ENCODE measurements around the gene IL10RA. TPM values are rescaled to one million over a fixed set of nuclear protein-coding genes. Genes with fewer than 3 reads are reported as not detected.

The IL10RA gene
- total RNA-seq, 2 experiments from 2014 or later = 11.3 to 16.1 TPM

- peak; percentile 53 for DNase-seq
- peaks cover 54% of the 10 kb centered on the region for H3K4me1 Mint-ChIP-seq (ENCODE audit: low read depth)
- H3K36me3 Mint-ChIP-seq (ENCODE audit: low read depth) = no peaks in the 10 kb centered on the region
- H3K27ac Mint-ChIP-seq = peak overlapping the region; percentile 16
- H3K27me3 Mint-ChIP-seq (ENCODE audit: low read depth) = no peaks in the 10 kb centered on the region
- H3K4me3 Mint-ChIP-seq = no peak overlapping the region
- H3K9me3 Mint-ChIP-seq = no peaks in the 10 kb centered on the region
- intact Hi-C loops (cut with micrococcal nuclease) = no loop called here
- CTCF ChIA-PET = interaction anchor here (0.6 to 3.2 kb wide), 6 partner anchors 18 to 172 kb away, joined by 3 to 16 read pairs (median 4); no protein-coding TSS in a partner anchor
Observed at GRCh38 chr11:117979481-117980211, 6.5 kb upstream of the IL10RA start.

GRCh38 chr11:117980280-117980679 is 5.9 kb upstream of the IL10RA start:
- no peak overlapping the region for H3K4me3 Mint-ChIP-seq

GRCh38 chr11:117980720-117981119 is 5.5 kb upstream of the IL10RA start:
- Mint-ChIP-seq H3K4me1 (ENCODE audit: low read depth) (peaks cover 55% of the 10 kb centered on the region), H3K36me3 (ENCODE audit: low read depth) (peaks cover 1% of the 10 kb centered on the region)

More at GRCh38 chr11:117980280-117980679, 5.9 kb upstream of the IL10RA start:
- H3K9me3 Mint-ChIP-seq = no peaks in the 10 kb centered on the region
- intact Hi-C loops (cut with micrococcal nuclease) = no loop called here
- CTCF ChIA-PET = interaction anchor here (0.6 to 3.2 kb wide), 4 partner anchors 20 to 73 kb away, joined by 3 to 16 read pairs (median 9); no protein-coding TSS in a partner anchor
- peaks cover 1% of the 10 kb centered on the region for H3K36me3 Mint-ChIP-seq (ENCODE audit: low read depth)
- no peaks in the 10 kb centered on the region for H3K27me3 Mint-ChIP-seq (ENCODE audit: low read depth)
- no peak for DNase-seq
- H3K4me1 Mint-ChIP-seq (ENCODE audit: low read depth) = peaks cover 56% of the 10 kb centered on the region
- H3K27ac Mint-ChIP-seq = peak overlapping the region; percentile 6

GRCh38 chr11:117983163-117983475 is 3.1 kb upstream of the IL10RA start:
- H3K27me3 Mint-ChIP-seq (ENCODE audit: low read depth) = no peaks in the 10 kb centered on the region
- H3K9me3 Mint-ChIP-seq = no peaks in the 10 kb centered on the region
- no peak for DNase-seq
- intact Hi-C loops (cut with micrococcal nuclease) = no loop called here
- H3K4me3 Mint-ChIP-seq = no peak overlapping the region
- H3K4me1 Mint-ChIP-seq (ENCODE audit: low read depth) = peaks cover 54% of the 10 kb centered on the region
- no peak overlapping the region for H3K27ac Mint-ChIP-seq
- CTCF ChIA-PET = no interaction called here
- H3K36me3 Mint-ChIP-seq (ENCODE audit: low read depth) = peaks cover 1% of the 10 kb centered on the region

More at GRCh38 chr11:117980720-117981119, 5.5 kb upstream of the IL10RA start:
- CTCF ChIA-PET = interaction anchor here (1.3 to 3.2 kb wide), 3 partner anchors 19 to 73 kb away, joined by 4 to 16 read pairs (median 14); no protein-coding TSS in a partner anchor
- H3K27ac Mint-ChIP-seq = no peak overlapping the region
- no peak for DNase-seq
- intact Hi-C loops (cut with micrococcal nuclease) = no loop called here
- H3K9me3 Mint-ChIP-seq = no peaks in the 10 kb centered on the region
- no peak overlapping the region for H3K4me3 Mint-ChIP-seq
- H3K27me3 Mint-ChIP-seq (ENCODE audit: low read depth) = no peaks in the 10 kb centered on the region

- peak overlapping the region; percentile 67 for H3K4me3 Mint-ChIP-seq
- H3K36me3 Mint-ChIP-seq (ENCODE audit: low read depth) = peaks cover 11% of the 10 kb centered on the region
- H3K27ac Mint-ChIP-seq = no peak overlapping the region
- no peaks in the 10 kb centered on the region for H3K9me3 Mint-ChIP-seq
- peaks cover 62% of the 10 kb centered on the region for H3K4me1 Mint-ChIP-seq (ENCODE audit: low read depth)
- H3K27me3 Mint-ChIP-seq (ENCODE audit: low read depth) = no peaks in the 10 kb centered on the region
- CTCF ChIA-PET = interaction anchor here (0.5 to 5.1 kb wide), 4 partner anchors 32 to 721 kb away, joined by 3 to 28 read pairs (median 3); no protein-coding TSS in a partner anchor
- DNase-seq = no peak
- intact Hi-C loops (cut with micrococcal nuclease) = no loop called here
Observed at GRCh38 chr11:117984476-117984875, 1.7 kb upstream of the IL10RA start.

GRCh38 chr11:117986981-117987574 is 884 bp downstream of the IL10RA start:
- peaks cover 72% of the 10 kb centered on the region for H3K4me1 Mint-ChIP-seq (ENCODE audit: low read depth)
- peak; percentile 89 for DNase-seq
- intact Hi-C loops (cut with micrococcal nuclease) = loop anchor here (1.0 to 5.0 kb wide), 13 partner anchors 11 to 1135 kb away; partner anchors contain the start of gene ATP5MG
- H3K9me3 Mint-ChIP-seq = no peaks in the 10 kb centered on the region
- CTCF ChIA-PET = interaction anchor here (0.6 to 5.1 kb wide), 11 partner anchors 9 to 180 kb away, joined by 3 to 32 read pairs (median 4); no protein-coding TSS in a partner anchor
- no peaks in the 10 kb centered on the region for H3K27me3 Mint-ChIP-seq (ENCODE audit: low read depth)
- peaks cover 17% of the 10 kb centered on the region for H3K36me3 Mint-ChIP-seq (ENCODE audit: low read depth)
- peak overlapping the region; percentile 88 for H3K27ac Mint-ChIP-seq
- peak overlapping the region; percentile 84 for H3K4me3 Mint-ChIP-seq

GRCh38 chr11:117989351-117990102 is 3.3 kb downstream of the IL10RA start:
- Mint-ChIP-seq H3K4me3 (peak overlapping the region; percentile 8), H3K27ac (peak overlapping the region; percentile 24), H3K36me3 (ENCODE audit: low read depth) (peaks cover 31% of the 10 kb centered on the region), H3K9me3 (no peaks in the 10 kb centered on the region), H3K4me1 (ENCODE audit: low read depth) (peaks cover 78% of the 10 kb centered on the region), H3K27me3 (ENCODE audit: low read depth) (no peaks in the 10 kb centered on the region)
- no peak for DNase-seq
- CTCF ChIA-PET = interaction anchor here (0.9 to 5.1 kb wide), 3 partner anchors 8 to 43 kb away, joined by 3 to 32 read pairs (median 28); no protein-coding TSS in a partner anchor
- intact Hi-C loops (cut with micrococcal nuclease) = loop anchor here (5.0 kb wide), 3 partner anchors 413 to 1137 kb away; partner anchors contain the start of gene ATP5MG

- no peaks in the 10 kb centered on the region for H3K9me3 Mint-ChIP-seq
- CTCF ChIA-PET = interaction anchor here (1.3 kb wide), 1 partner anchor 61 kb away, joined by 3 read pairs; no protein-coding TSS in a partner anchor
- no peak for DNase-seq
- H3K27ac Mint-ChIP-seq = no peak overlapping the region
- no peaks in the 10 kb centered on the region for H3K27me3 Mint-ChIP-seq (ENCODE audit: low read depth)
- intact Hi-C loops (cut with micrococcal nuclease) = no loop called here
- H3K36me3 Mint-ChIP-seq (ENCODE audit: low read depth) = peaks cover 47% of the 10 kb centered on the region
- no peak overlapping the region for H3K4me3 Mint-ChIP-seq
- H3K4me1 Mint-ChIP-seq (ENCODE audit: low read depth) = peaks cover 67% of the 10 kb centered on the region
Observed at GRCh38 chr11:117992136-117992535, 5.9 kb downstream of the IL10RA start.

- CTCF ChIA-PET = interaction anchor here (1.4 kb wide), 1 partner anchor 61 kb away, joined by 3 read pairs; no protein-coding TSS in a partner anchor
- peaks cover 3% of the 10 kb centered on the region for H3K9me3 Mint-ChIP-seq
- H3K36me3 Mint-ChIP-seq (ENCODE audit: low read depth) = peaks cover 52% of the 10 kb centered on the region
- intact Hi-C loops (cut with micrococcal nuclease) = no loop called here
- no peak for DNase-seq
- no peaks in the 10 kb centered on the region for H3K27me3 Mint-ChIP-seq (ENCODE audit: low read depth)
- H3K4me1 Mint-ChIP-seq (ENCODE audit: low read depth) = peaks cover 67% of the 10 kb centered on the region
- H3K27ac Mint-ChIP-seq = no peak overlapping the region
- no peak overlapping the region for H3K4me3 Mint-ChIP-seq
Observed at GRCh38 chr11:117992620-117993019, 6.4 kb downstream of the IL10RA start.

- Mint-ChIP-seq H3K4me1 (ENCODE audit: low read depth) (peaks cover 63% of the 10 kb centered on the region), H3K9me3 (peaks cover 4% of the 10 kb centered on the region), H3K36me3 (ENCODE audit: low read depth) (peaks cover 47% of the 10 kb centered on the region), H3K4me3 (no peak overlapping the region), H3K27me3 (ENCODE audit: low read depth) (no peaks in the 10 kb centered on the region), H3K27ac (no peak overlapping the region)
- CTCF ChIA-PET = interaction anchor here (1.4 to 1.9 kb wide), 2 partner anchors 47 to 59 kb away, joined by 3 to 7 read pairs; no protein-coding TSS in a partner anchor
- DNase-seq = no peak
- intact Hi-C loops (cut with micrococcal nuclease) = no loop called here
Observed at GRCh38 chr11:117993988-117994745, 8.0 kb downstream of the IL10RA start.

- no peak overlapping the region for H3K4me3 Mint-ChIP-seq
- H3K4me1 Mint-ChIP-seq (ENCODE audit: low read depth) = peaks cover 56% of the 10 kb centered on the region
- DNase-seq = no peak
- CTCF ChIA-PET = interaction anchor here (1.2 to 1.9 kb wide), 2 partner anchors 49 to 57 kb away, joined by 4 to 7 read pairs; no protein-coding TSS in a partner anchor
- intact Hi-C loops (cut with micrococcal nuclease) = no loop called here
- no peak overlapping the region for H3K27ac Mint-ChIP-seq
- peaks cover 44% of the 10 kb centered on the region for H3K36me3 Mint-ChIP-seq (ENCODE audit: low read depth)
- no peaks in the 10 kb centered on the region for H3K27me3 Mint-ChIP-seq (ENCODE audit: low read depth)
- H3K9me3 Mint-ChIP-seq = peaks cover 4% of the 10 kb centered on the region
Observed at GRCh38 chr11:117995472-117995871, 9.3 kb downstream of the IL10RA start.

All from activated naive CD4-positive, alpha-beta T cell treated with anti-CD3 and anti-CD28 coated beads for 36 hours (primary cell).